Measurements from ENCODE around the gene TMEM219.
"Not testable (repeated sequence)": the region's sequence is repeated elsewhere in the genome, so short reads cannot be mapped to it uniquely, and the experiment has no call there.

The TMEM219 gene

DNA sequence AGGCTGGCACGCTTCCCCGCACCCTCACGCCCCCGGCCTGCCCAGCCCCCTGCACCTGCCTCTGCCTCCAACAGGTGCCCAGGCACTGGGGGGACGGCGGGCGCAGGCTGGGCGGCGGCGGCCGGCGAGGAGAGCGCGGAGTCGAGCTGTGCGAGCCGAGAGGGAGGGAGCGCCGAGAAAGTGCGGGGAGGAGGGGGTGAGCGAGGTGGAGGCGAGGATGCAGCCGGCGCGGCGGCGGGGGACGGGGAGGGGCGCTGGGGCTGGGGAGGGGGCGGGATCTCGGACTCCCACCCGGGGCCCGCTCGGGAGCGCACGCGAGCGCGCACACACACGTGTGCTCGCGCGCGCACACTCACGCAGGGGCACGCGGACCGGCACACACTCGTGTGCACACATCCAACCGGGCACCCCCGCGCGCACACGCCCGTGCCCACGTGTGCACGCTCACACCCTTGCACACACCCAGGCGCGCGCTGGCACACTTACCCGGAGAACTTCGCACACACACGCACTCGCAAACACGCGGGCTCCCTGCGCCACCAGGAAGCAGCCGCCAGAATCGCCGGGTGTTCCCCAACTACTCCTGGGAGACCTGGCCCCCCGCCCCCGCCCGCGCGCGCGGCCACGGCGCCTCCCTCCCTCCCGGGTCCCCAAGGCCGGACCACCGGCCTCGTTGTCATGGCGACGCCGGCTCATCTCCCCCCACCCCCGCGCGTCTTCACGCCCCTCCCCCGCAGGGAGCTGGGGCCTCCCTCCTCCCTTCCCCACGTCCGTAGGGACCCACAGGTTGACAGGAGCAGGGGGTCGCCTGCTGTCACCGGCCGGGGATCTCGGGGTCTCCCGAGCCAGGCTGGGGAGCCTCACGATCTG lies 49.2 kb downstream of the TMEM219 start, which contains the start of gene DOC2A:
TSS of gene DOC2A (minus strand) at position 184 of the 870 bp plus-strand sequence. CDS start 805 bp downstream, outside the sequence.
- peak within 1 kb of the TSS; percentile 83 for H3K4me3 ChIP-seq (ENCODE audit: low read depth, low read length)

DNA sequence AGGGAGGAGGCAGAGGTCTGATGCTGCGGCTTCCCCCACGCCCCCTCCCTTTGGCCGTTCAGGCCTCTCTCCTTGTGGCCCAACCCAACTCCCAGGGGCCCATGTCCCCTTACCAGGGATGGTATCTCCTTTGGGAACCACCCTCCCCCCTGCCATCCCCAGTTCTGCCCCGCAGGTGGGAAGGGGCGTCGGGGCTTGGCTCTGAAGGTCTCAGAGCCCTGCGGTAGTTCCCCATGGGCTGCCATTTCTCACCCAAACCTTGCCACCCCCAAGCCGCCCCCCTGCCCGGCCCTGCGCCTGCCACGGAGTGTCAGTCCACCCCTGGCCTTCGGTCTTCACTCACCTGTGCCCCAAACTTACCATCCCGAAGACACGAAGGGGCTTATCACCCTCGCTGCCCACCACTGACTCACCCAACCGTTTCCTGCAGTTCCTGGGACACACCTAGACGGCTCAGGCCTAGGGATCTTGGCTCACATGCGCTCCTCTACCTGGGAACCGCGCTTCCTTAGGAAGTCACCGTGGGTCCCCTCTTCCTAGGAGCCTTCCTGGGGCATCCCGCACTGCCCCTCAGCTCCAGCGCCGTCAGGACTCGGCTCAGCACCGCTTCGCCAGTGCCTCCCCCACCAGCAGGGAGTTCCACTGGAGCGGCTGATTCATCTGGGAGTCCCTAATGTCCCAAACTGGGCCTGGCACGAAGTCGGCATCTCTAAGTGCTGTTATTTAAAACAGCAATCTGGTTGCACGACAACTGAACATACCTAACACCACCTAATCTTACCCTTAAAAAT lies 50.0 kb downstream of the TMEM219 start:
- H3K4me3 ChIP-seq (ENCODE audit: low read depth, low read length): peak overlapping the region; percentile 83

- not testable (repeated sequence) for H3K4me3 ChIP-seq (ENCODE audit: low read depth, low read length)
These were observed 50.7 kb downstream of the TMEM219 start for GRCh38 chr16:30012598-30012997.

- H3K4me3 ChIP-seq (ENCODE audit: low read depth, low read length): not testable (repeated sequence)
These were observed 53.6 kb downstream of the TMEM219 start for GRCh38 chr16:30015450-30015849.

DNA sequence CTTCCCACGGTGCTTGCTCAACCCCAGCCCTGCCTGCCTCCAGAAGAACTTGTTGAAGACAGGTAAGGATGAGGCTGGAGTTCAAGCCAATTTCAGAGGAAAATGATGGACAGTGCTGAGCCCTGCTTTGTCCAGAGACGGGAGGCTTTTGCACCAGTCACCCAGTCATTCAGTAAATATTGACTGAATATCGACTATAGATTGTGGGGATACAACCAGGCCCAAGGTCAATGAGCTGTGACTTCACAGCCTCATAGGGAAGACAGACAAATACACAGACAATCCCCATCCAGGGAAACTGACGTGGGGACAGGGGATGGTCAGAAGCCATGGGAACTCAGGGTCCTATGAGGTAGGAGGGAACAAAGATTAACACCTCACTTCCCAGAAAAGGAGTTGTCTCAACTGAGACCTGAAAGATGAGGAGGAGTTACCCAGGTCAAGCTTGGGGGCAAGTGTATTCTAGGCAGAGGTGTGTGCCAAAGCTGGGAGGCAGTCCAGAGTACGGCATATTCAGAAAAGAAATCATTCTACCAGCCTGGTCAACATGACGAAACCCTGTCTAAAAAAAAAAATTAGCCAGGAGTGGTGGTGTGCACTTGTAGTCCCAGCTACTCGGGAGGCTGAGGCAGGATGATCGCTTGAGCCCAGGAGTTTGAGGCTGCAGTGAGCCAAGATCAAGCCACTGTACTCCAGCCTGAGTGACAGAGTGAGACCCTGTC lies 54.8 kb downstream of the TMEM219 start:
- H3K4me3 ChIP-seq (ENCODE audit: low read depth, low read length): no peak overlapping the region

DNA sequence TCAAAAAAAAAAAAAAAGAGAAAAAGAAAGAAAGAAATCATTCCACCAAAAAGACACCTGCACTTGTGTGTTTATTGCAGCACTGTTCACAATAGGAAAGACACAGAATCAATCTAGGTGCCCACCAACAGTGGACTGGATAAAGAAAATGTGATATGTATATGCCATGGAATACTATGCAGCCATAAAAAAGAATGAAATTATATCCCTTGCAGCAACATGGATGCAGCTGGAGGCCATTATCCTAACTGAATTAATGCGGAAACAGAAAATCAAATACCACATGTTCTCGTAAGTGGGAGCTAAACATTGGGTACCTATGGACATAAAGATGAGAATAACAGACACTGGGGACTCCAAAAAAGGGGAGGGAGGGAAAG lies 55.4 kb downstream of the TMEM219 start:
- H3K4me3 ChIP-seq (ENCODE audit: low read depth, low read length): no peak overlapping the region

- not testable (repeated sequence) for H3K4me3 ChIP-seq (ENCODE audit: low read depth, low read length)
These were observed 56.1 kb downstream of the TMEM219 start for GRCh38 chr16:30017937-30018336.

DNA sequence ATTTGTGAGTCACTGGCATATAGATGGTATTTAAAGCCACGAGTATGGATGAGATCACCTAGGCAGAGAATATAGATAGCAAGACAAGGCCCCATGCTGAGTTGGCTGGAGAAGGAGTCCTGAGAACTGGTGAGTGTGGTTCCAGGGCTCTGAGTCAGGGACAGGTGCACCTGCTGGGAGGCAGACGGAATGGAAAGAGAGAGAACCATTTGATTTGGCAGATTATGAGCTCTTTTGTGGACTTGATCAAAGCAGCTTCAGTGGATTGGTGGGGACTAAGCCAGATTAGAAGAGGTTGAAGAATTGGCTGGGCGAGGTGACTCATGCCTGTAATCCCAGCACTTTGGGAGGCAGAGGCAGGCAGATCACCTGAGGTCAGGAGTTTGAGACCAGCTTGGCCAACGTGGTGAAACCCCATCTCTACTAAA lies 56.9 kb downstream of the TMEM219 start:
- no peak overlapping the region for H3K4me3 ChIP-seq (ENCODE audit: low read depth, low read length)

Data from iPS-11a (cell line).